Stomach (tissue), 9 donors: ENCODE results near the gene RPS6KA2. TPM values are rescaled to one million over a fixed set of nuclear protein-coding genes. Genes with fewer than 3 reads are reported as not detected.

ENCODE experiments used
- DNase-seq, 2 donors: peaks; one replicate each; pipeline versions ENCODE4 v3.0.0 to v3.0.0-alpha.2; 2013 to 2019
- H3K27ac ChIP-seq, 5 donors: fragments of 200-600 bp in 4 of 5; sonication (generic) in 4 of 5; one replicate each; pipeline ENCODE4 v1.5.1; 2013 to 2019; ENCODE audit warnings: mild to moderate bottlenecking in 1 of 5, moderate library complexity in 1 of 5
- H3K27me3 ChIP-seq, 3 donors: fragments of 200-600 bp; sonication (generic); one replicate each; pipeline ENCODE4 v1.5.1; 2017 to 2019; ENCODE audit warnings: mixed run types in 1 of 3
- H3K36me3 ChIP-seq, 4 donors: fragments of 200-600 bp; sonication (generic); 1 replicate in 3 of 4; 2 replicates in 1 of 4; pipeline ENCODE4 v1.5.1; 2016 to 2019
- H3K4me1 ChIP-seq, 4 donors: fragments of 200-600 bp; sonication (generic); one replicate each; pipeline ENCODE4 v1.5.1; 2016 to 2019
- H3K4me3 ChIP-seq, 4 donors: fragments of 200-600 bp; sonication (generic) in 3 of 4; one replicate each; pipeline ENCODE4 v1.5.1; 2016 to 2019; ENCODE audit warnings: mild to moderate bottlenecking in 1 of 4
- H3K9me3 ChIP-seq, 4 donors: fragments of 200-600 bp; sonication (generic); one replicate each; pipeline ENCODE4 v1.5.1; 2016 to 2019
- CTCF ChIP-seq, 7 experiments: fragments of 450-650 bp in 4 of 7; fragments of 200-600 bp in 3 of 7; sonication (generic) in 3 of 7; IDR thresholded peaks; one replicate each; pipeline ENCODE4 v1.5.1; 2016 to 2019; ENCODE audit warnings: antibody characterized with exemption in 7 of 7, control low read depth in 2 of 7, mild to moderate bottlenecking in 1 of 7
- EP300 ChIP-seq: sonication (generic); formaldehyde crosslinking; IDR thresholded peaks from one replicate; pipeline ENCODE4 v1.6.1; 2017; ENCODE audit warnings: antibody characterized with exemption
- POLR2A ChIP-seq, 4 donors: fragments of 450-650 bp; IDR thresholded peaks; one replicate each; pipeline ENCODE4 v1.6.1; 2016; ENCODE audit warnings: antibody characterized with exemption in 4 of 4, control low read depth in 2 of 4, mild to moderate bottlenecking in 1 of 4, moderate library complexity in 1 of 4
- POLR2AphosphoS5 ChIP-seq, 3 donors: sonication (generic); formaldehyde crosslinking; IDR thresholded peaks; one replicate each; pipeline ENCODE4 v1.6.1; 2016; ENCODE audit warnings: antibody characterized with exemption in 3 of 3
- WGBS, 5 donors: extraction: QIAGEN DNeasy Blood & Tissue Kit in 3 of 5; methylation state at CpG; one replicate each; pipeline versions ENCODE4 v1.1.5 to v1.1.7; 2013 to 2018; 5-methylcytosine and 5-hydroxymethylcytosine counted together
- intact Hi-C: fragments of 100-400 bp; cut with DNase I; formaldehyde crosslinking; loops from one replicate; pipeline ENCODE4 v1.15.1; 2023; ENCODE audit warnings: low total_unique reads
- polyA plus RNA-seq, 3 donors: library from polyadenylated mRNA; stranded (reverse); fragments of 200-250 nt; gene quantifications; one replicate each; pipeline ENCODE4 v1.2.3, GENCODE V29; 2013
- total RNA-seq, 5 donors: library from RNA; depleted of rRNA; stranded (reverse); fragments of >200 nt; gene quantifications; one replicate each; pipeline versions ENCODE4 v1.1.0 to v1.2.3, GENCODE V29; 2014 to 2016
- donor health status: healthy with polysubstance abuse.
- donor health status: Bipolar disorder and iron deficiency.
- donor health status: healthy.

The RPS6KA2 gene
- total and polyA plus RNA-seq, 8 donors, result 10.9 to 150 (median 68.0) TPM

DNA sequence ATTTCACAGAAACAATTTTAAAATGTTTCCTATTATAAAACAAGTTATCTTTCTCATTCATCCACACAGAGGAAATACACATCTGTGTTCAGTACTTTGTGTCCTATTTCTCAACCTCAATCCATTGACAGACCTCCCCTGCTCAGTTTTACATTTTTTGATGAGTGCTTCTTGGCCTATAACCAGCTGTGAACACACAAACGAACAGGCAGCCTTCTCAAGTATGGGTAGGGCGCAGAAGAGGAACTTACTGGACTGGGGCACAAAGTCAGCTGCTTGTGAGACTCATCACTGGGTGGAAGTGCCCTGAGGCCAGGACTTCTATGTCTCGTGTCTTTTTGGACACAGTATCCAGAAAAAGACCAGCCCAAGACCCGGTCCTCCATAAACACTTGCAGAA is 2.8 kb downstream of the RPS6KA2 start:
- H3K4me1 ChIP-seq, result peaks cover 55 to 84% (median 67%) of the 10 kb centered on the region in 4 donors
- H3K27me3 ChIP-seq, result no peaks in the 10 kb centered on the region
- H3K36me3 ChIP-seq, result no peaks in the 10 kb centered on the region
- H3K4me3 ChIP-seq, result no peak overlapping the region
- intact Hi-C loops, result no loop called here
- no peaks in the 10 kb centered on the region for H3K9me3 ChIP-seq
- TF ChIP-seq POLR2AphosphoS5 (IDR thresholded peaks at IDR 0.05) (peak; percentile 54 to 64 (median 59)), POLR2A (IDR thresholded peaks at IDR 0.05) (no peak), CTCF (IDR thresholded peaks at IDR 0.05) (no peak), EP300 (peak; percentile 18)
- no peak for DNase-seq
- whole genome bisulfite sequencing, 5 donors, result 49 to 71% (median 61%) methylated on average over 4 of the region's 4 CpGs
- H3K27ac ChIP-seq, result peak overlapping the region in 4 of 5 donors; percentile 84 to 96 (median 93)

DNA sequence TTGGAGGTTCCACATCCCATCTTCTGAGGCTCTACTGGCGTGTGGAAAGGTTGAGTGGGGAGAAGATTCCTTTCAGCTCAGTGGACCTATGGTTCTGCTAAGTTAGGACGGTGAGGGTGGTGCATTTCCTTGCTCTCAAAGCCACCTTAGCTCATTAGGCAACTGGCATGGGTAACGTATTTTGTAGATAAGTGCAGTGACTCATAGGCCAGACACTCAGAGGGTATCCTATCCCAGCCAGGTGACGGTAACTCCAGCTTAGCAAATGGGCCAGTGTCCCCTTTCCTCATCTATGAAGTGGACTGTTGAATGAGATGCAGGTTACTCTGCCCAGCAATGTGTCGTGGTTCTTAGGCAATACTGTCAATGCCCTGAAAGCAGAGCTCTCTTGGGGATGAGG is 3.7 kb downstream of the RPS6KA2 start:
- WGBS, 5 donors, result 60 to 74% (median 66%) methylated on average over 5 of the region's 5 CpGs
- H3K4me1 ChIP-seq, result peaks cover 50 to 80% (median 64%) of the 10 kb centered on the region in 4 donors
- TF ChIP-seq CTCF (IDR thresholded peaks at IDR 0.05), result no peak
- TF ChIP-seq POLR2AphosphoS5 (IDR thresholded peaks at IDR 0.05), result peak in 1 of 3 donors; percentile 44
- no peak for TF ChIP-seq EP300
- TF ChIP-seq POLR2A (IDR thresholded peaks at IDR 0.05), result no peak
- no peak overlapping the region for H3K4me3 ChIP-seq
- H3K27me3 ChIP-seq, result no peaks in the 10 kb centered on the region
- no peak for DNase-seq
- H3K36me3 ChIP-seq, result peaks cover 0 to 6% (median 5%) of the 10 kb centered on the region in 4 donors
- intact Hi-C loops, result no loop called here
- H3K9me3 ChIP-seq, result no peaks in the 10 kb centered on the region
- peak overlapping the region in 4 of 5 donors; percentile 51 to 93 (median 72) for H3K27ac ChIP-seq

DNA sequence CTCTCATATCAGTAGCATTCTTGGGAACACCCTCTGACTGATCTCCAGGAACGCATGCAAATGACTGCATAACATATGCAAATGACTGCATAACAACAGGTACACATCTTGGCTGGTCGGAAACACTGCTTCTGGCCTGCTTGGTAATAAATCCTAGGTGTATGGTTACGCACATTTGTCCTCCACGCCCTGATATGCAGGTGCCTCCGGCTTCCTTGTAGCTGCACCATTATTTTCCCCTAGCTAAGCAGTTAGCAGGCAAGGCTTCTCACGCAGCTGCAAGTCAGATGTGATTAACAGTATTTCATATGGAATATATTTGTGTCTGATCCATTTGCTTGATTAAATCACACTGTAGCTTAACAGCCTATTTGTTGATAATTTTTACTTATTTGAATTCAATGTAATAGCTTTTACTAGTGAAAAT is 5.9 kb downstream of the RPS6KA2 start:
- Histone ChIP-seq H3K9me3 (no peaks in the 10 kb centered on the region), H3K4me3 (no peak overlapping the region), H3K27ac (peak overlapping the region; percentile 60 to 84 (median 73)), H3K36me3 (peaks cover 0 to 9% (median 7%) of the 10 kb centered on the region in 4 donors), H3K27me3 (no peaks in the 10 kb centered on the region), H3K4me1 (peaks cover 38 to 78% (median 63%) of the 10 kb centered on the region in 4 donors)
- peak in 2 of 3 donors; percentile 47 to 51 for TF ChIP-seq POLR2AphosphoS5 (IDR thresholded peaks at IDR 0.05)
- no peak for TF ChIP-seq EP300
- DNase-seq, result peak; percentile 62 to 66
- 45 to 65% (median 45%) methylated on average over 6 of the region's 6 CpGs for WGBS, 5 donors
- intact Hi-C loops, result no loop called here

DNA sequence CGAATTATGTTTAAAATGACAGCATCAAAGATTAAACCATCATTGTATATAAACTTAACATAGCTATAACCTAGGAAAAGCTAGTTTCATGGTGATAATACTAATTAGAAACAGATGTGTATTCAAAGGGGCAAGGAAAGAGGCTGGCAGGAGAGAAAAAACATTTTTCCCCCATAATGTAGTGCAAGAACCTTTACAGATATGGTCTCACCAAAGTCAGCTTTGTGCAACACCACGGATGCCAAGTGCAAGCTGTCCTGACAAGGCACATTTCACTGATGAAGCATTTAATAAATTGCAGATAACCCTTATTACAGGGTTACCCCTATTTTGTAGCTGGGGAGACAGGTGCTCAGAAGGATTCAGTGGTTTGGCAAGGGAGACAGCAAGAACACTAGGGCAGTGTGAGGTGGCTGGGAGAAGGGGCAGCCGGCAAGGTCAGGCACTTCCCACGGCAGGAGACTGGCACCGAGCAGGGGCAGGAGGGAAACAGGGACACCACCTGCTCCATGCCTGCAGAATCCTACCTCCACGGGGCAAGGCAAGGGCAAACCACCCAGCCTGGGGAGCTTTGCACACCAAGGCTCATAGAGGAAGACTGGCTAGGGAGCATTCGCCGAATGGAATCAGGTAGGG is 6.5 kb downstream of the RPS6KA2 start:
- intact Hi-C loops, result no loop called here
- TF ChIP-seq POLR2A (IDR thresholded peaks at IDR 0.05) (no peak), CTCF (IDR thresholded peaks at IDR 0.05) (no peak), POLR2AphosphoS5 (IDR thresholded peaks at IDR 0.05) (no peak), EP300 (no peak)
- Histone ChIP-seq H3K9me3 (no peaks in the 10 kb centered on the region), H3K4me3 (no peak overlapping the region), H3K27me3 (no peaks in the 10 kb centered on the region), H3K27ac (peak overlapping the region; percentile 60 to 84 (median 73)), H3K36me3 (peaks cover 0 to 9% (median 7%) of the 10 kb centered on the region in 4 donors), H3K4me1 (peaks cover 41 to 78% (median 59%) of the 10 kb centered on the region in 4 donors)
- WGBS, 5 donors, result 36 to 64% (median 54%) methylated on average over 8 of the region's 8 CpGs
- no peak for DNase-seq

DNA sequence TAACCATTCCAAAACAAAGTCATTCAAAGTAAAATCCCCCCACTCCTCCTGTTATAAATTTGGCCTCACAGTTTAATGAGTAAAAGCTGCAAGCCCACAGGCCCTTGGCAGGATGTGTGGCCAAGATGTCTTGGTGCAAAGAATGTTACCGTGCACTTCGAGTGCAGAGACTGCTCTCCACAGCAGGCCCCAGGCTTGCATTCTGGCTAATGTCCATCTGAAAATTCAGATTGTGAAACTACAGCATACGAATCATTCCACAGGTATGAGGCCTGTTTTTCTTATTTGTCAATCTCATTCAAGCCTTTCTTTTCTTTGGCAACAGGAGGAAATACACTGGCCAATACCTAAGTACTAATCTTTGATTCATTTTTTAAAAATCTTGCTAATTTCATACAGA is 7.1 kb downstream of the RPS6KA2 start:
- H3K27ac ChIP-seq, result peak overlapping the region in 4 of 5 donors; percentile 64 to 84 (median 74)
- no peak for TF ChIP-seq CTCF (IDR thresholded peaks at IDR 0.05)
- TF ChIP-seq POLR2AphosphoS5 (IDR thresholded peaks at IDR 0.05), result peak; percentile 48 to 87 (median 62)
- no peak for TF ChIP-seq EP300
- no peak for TF ChIP-seq POLR2A (IDR thresholded peaks at IDR 0.05)
- H3K4me3 ChIP-seq, result no peak overlapping the region
- H3K36me3 ChIP-seq, result peaks cover 0 to 9% (median 7%) of the 10 kb centered on the region in 4 donors
- no peaks in the 10 kb centered on the region for H3K27me3 ChIP-seq
- WGBS, 5 donors, result 8 to 34% (median 31%) methylated on average over 3 of the region's 3 CpGs
- no peaks in the 10 kb centered on the region for H3K9me3 ChIP-seq
- DNase-seq, result peak; percentile 38 to 69
- peaks cover 40 to 78% (median 56%) of the 10 kb centered on the region in 4 donors for H3K4me1 ChIP-seq
- intact Hi-C loops, result no loop called here
